ENCODE results near the gene PLCG1. TPM values are rescaled to one million over a fixed set of nuclear protein-coding genes. Genes with fewer than 3 reads are reported as not detected.

The PLCG1 gene
- 71.7 and 123 TPM in 2 replicates for total RNA-seq

GRCh38 chr20:41136680-41137613 lies at the start of gene PLCG1:
Gene PLCG1 (plus strand): TSS chr20:41137543. CDS start chr20:41137642, 99 bp downstream.

Other genes with a start within 250 kb of the PLCG1 start
- gene TOP1, start 108.7 kb upstream of the PLCG1 start, total RNA-seq, result 20.5 and 22.3 TPM in 2 replicates
- 21.3 and 29.0 TPM in 2 replicates for gene ZHX3, start 180.2 kb downstream of the PLCG1 start, total RNA-seq
- 7.0 and 8.3 TPM in 2 replicates for gene LPIN3, start 203.3 kb downstream of the PLCG1 start, total RNA-seq
- under 0.01 TPM in 1 of 2 replicates, not detected in the other for gene EMILIN3, start 229.3 kb downstream of the PLCG1 start, total RNA-seq